OCI-LY1 (cell line): ENCODE measurements around the gene MCM10.

Experiments used
- H2AFZ ChIP-seq: fragments of 200-600 bp; sonication (generic), shearing (Covaris generic); 2 replicates; pipeline ENCODE4 v1.6.0; 2014; ENCODE audit warnings: antibody characterized with exemption, mild to moderate bottlenecking, low read length
- H3F3A ChIP-seq: fragments of 200-600 bp; sonication (generic), shearing (Covaris generic); 2 replicates; pipeline ENCODE4 v1.6.0; 2014; ENCODE audit warnings: mild to moderate bottlenecking, antibody characterized with exemption, low read length, moderate library complexity; ENCODE audit not compliant: insufficient read depth
- H3K27ac ChIP-seq: fragments of 200-600 bp; sonication (generic); 2 replicates; pipeline ENCODE4 v1.5.1; 2014; ENCODE audit warnings: low read length, mixed run types, mild to moderate bottlenecking, low read depth; ENCODE audit not compliant: poor library complexity, severe bottlenecking
- H3K27me3 ChIP-seq: fragments of 200-600 bp; sonication (generic); 2 replicates; pipeline ENCODE4 v1.6.0; 2014; ENCODE audit warnings: antibody characterized with exemption, mild to moderate bottlenecking, low read length, moderate library complexity; ENCODE audit not compliant: insufficient read depth
- H3K36me3 ChIP-seq: fragments of 200-600 bp; sonication (generic); 2 replicates; pipeline ENCODE4 v1.6.1; 2014; ENCODE audit warnings: mild to moderate bottlenecking, antibody characterized with exemption, low read length, moderate library complexity, mixed read lengths; ENCODE audit not compliant: insufficient read depth
- H3K4me1 ChIP-seq: fragments of 200-600 bp; sonication (generic); 2 replicates; pipeline ENCODE4 v1.5.1; 2014; ENCODE audit warnings: mild to moderate bottlenecking, low read length, moderate library complexity; ENCODE audit not compliant: insufficient read depth, severe bottlenecking
- H3K4me2 ChIP-seq: fragments of 200-600 bp; sonication (generic), shearing (Covaris generic); 2 replicates; pipeline ENCODE4 v1.6.1; 2014; ENCODE audit warnings: low read length
- H3K4me3 ChIP-seq: fragments of 200-600 bp; sonication (generic); 2 replicates; pipeline ENCODE4 v1.5.1; 2014; ENCODE audit warnings: low read length, low read depth, mild to moderate bottlenecking, mixed read lengths; ENCODE audit not compliant: poor library complexity, severe bottlenecking
- H3K79me2 ChIP-seq: fragments of 200-600 bp; shearing (Covaris generic); 2 replicates; pipeline ENCODE4 v1.6.1; 2016; ENCODE audit warnings: mixed run types, low read length, mixed read lengths; ENCODE audit not compliant: insufficient read depth
- H3K9ac ChIP-seq: fragments of 200-600 bp; sonication (generic), shearing (Covaris generic); 2 replicates; pipeline ENCODE4 v1.6.1; 2014; ENCODE audit warnings: mild to moderate bottlenecking, low read length, mixed read lengths
- H3K9me2 ChIP-seq: fragments of 200-600 bp; sonication (generic), shearing (Covaris generic); 2 replicates; pipeline ENCODE4 v1.6.1; 2014; ENCODE audit warnings: low read depth, mild to moderate bottlenecking, low read length, mixed read lengths
- H3K9me3 ChIP-seq: fragments of 200-600 bp; shearing (Covaris generic); 2 replicates; pipeline ENCODE4 v1.6.1; 2014; ENCODE audit warnings: low read length, mixed read lengths
- H4K20me1 ChIP-seq: fragments of 200-600 bp; sonication (generic), shearing (Covaris generic); 2 replicates; pipeline ENCODE4 v1.6.0; 2016; ENCODE audit warnings: mild to moderate bottlenecking, low read length; ENCODE audit not compliant: insufficient read depth
- EZH2 ChIP-seq: fragments of 200-600 bp; sonication (generic), shearing (Covaris generic); IDR thresholded peaks from 2 replicates; pipeline ENCODE4 v1.8.0; 2017; ENCODE audit warnings: borderline replicate concordance, mixed run types, mild to moderate bottlenecking, antibody characterized with exemption, low read length, moderate library complexity, mixed read lengths
- TF ChIP-seq, protein P1 (sequence below): fragments of 200-600 bp; sonication (generic), shearing (Covaris generic); IDR thresholded peaks from 2 replicates; pipeline ENCODE4 v1.5.1; 2017; ENCODE audit warnings: mild to moderate bottlenecking, antibody characterized with exemption, low read length, moderate library complexity, mixed read lengths

MCM10 gene

DNA sequence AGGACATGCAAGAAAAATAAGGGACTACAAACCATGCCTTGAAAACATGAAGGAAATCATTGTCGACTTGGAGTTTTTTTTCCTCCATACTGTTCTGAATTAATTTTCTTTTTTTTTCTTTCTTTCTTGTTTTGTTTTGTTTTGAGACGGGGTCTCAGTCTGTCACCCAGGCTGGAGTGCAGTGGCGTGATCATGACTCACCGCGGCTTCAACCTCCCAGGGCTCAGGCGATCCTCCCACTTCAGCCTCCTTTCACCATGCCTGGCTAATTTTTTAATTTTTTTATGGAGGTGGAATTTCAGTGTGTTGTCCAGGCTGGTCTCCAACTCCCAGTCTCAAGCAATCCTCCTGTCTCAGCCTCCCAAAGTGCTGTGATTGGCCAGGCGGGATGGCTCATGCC, 61.2 kb downstream of the MCM10 start:
- no peaks in the 10 kb centered on the region for H3K27me3 ChIP-seq
- no peak overlapping the region for H3K9ac ChIP-seq
- H3K4me3 ChIP-seq, result no peak overlapping the region
- TF ChIP-seq, protein P1, sequence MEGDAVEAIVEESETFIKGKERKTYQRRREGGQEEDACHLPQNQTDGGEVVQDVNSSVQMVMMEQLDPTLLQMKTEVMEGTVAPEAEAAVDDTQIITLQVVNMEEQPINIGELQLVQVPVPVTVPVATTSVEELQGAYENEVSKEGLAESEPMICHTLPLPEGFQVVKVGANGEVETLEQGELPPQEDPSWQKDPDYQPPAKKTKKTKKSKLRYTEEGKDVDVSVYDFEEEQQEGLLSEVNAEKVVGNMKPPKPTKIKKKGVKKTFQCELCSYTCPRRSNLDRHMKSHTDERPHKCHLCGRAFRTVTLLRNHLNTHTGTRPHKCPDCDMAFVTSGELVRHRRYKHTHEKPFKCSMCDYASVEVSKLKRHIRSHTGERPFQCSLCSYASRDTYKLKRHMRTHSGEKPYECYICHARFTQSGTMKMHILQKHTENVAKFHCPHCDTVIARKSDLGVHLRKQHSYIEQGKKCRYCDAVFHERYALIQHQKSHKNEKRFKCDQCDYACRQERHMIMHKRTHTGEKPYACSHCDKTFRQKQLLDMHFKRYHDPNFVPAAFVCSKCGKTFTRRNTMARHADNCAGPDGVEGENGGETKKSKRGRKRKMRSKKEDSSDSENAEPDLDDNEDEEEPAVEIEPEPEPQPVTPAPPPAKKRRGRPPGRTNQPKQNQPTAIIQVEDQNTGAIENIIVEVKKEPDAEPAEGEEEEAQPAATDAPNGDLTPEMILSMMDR, result no peak
- no peak for TF ChIP-seq EZH2
- H4K20me1 ChIP-seq, result no peaks in the 10 kb centered on the region
- H3K27ac ChIP-seq, result no peak overlapping the region
- H3F3A ChIP-seq, result no peaks in the 10 kb centered on the region
- H3K9me2 ChIP-seq, result no peaks in the 10 kb centered on the region
- no peaks in the 10 kb centered on the region for H3K36me3 ChIP-seq
- H3K9me3 ChIP-seq, result no peaks in the 10 kb centered on the region
- no peaks in the 10 kb centered on the region for H3K79me2 ChIP-seq
- no peak overlapping the region for H2AFZ ChIP-seq
- no peak overlapping the region for H3K4me2 ChIP-seq
- H3K4me1 ChIP-seq, result no peaks in the 10 kb centered on the region

DNA sequence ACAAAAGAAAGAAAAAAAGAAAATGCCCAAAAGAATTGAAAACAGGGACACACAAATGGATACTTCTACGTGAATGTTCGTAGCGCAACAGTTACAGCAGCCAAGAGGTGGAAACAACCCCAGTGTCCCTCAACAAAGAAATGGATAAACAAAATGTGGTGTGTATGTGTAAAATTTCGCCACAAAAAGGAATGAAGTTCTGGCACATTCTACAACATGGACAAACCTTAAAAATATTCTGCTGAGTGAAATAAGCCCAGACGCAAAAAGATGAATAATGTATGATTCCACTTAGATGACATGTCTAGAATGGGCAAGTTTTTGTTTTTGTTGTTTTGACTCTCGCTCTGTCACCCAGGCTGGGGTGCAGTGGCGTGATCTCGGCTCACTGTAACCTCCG, 61.9 kb downstream of the MCM10 start:
- H4K20me1 ChIP-seq, result no peaks in the 10 kb centered on the region
- H3K36me3 ChIP-seq, result no peaks in the 10 kb centered on the region
- no peaks in the 10 kb centered on the region for H3K9me2 ChIP-seq
- H3K79me2 ChIP-seq, result no peaks in the 10 kb centered on the region
- H3K27me3 ChIP-seq, result no peaks in the 10 kb centered on the region
- no peak overlapping the region for H3K27ac ChIP-seq
- no peak overlapping the region for H3K4me2 ChIP-seq
- H3K4me1 ChIP-seq, result no peaks in the 10 kb centered on the region
- H3K9me3 ChIP-seq, result no peaks in the 10 kb centered on the region
- no peaks in the 10 kb centered on the region for H3F3A ChIP-seq
- no peak overlapping the region for H2AFZ ChIP-seq
- no peak for TF ChIP-seq EZH2
- TF ChIP-seq, protein P1, result no peak
- H3K9ac ChIP-seq, result no peak overlapping the region
- H3K4me3 ChIP-seq, result no peak overlapping the region

DNA sequence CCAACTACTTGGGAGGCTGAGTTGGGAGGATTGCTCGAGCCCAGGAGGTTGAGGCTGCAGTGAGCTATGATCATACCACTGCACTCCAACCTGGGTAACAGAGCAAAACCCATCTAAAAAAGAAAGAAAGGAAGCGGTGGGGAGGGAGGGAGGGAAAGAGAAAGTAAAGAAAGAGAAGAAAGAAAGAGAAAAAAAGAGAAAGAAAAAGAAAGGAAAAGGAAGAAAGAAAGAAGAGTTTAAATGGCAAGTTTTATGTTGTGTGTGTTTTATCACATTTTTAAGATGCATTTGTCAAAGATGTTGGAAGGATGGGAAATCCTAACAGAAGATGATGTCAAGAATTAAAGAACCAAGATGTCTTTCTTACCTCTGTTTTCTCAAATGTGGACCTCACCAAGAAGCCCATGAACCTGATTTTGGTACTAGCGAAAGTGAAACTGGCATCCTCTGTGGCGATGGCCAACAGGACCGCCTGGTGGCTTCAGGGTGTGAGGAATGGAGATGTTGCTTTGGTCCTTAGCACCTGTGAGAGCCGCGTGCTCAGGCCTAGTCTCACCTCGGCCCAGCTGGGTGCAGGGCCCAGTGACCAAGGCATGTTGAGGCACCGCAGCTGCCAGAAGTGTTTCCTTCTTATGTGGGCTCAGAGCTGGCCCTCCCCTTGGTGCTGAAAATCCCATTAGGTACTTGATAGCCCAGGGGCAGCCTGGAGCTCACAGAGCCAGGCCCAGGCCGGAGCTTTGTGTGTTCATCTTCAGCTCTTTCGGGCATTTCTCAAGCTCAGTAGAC, 63.0 kb downstream of the MCM10 start:
- no peaks in the 10 kb centered on the region for H3K9me2 ChIP-seq
- no peak overlapping the region for H2AFZ ChIP-seq
- H3F3A ChIP-seq, result no peaks in the 10 kb centered on the region

More for the DNA sequence above, 63.0 kb downstream of the MCM10 start:
- Histone ChIP-seq H3K36me3 (no peaks in the 10 kb centered on the region), H3K9me3 (no peaks in the 10 kb centered on the region), H3K4me3 (no peak overlapping the region), H3K27me3 (no peaks in the 10 kb centered on the region), H3K27ac (no peak overlapping the region), H3K4me2 (no peak overlapping the region), H3K79me2 (no peaks in the 10 kb centered on the region), H4K20me1 (no peaks in the 10 kb centered on the region), H3K9ac (no peak overlapping the region), H3K4me1 (no peaks in the 10 kb centered on the region)
- TF ChIP-seq, protein P1, result no peak
- no peak for TF ChIP-seq EZH2
